H1 (cell line): ENCODE measurements around the gene CPA2. TPM values are rescaled to one million over a fixed set of nuclear protein-coding genes. Genes with fewer than 3 reads are reported as not detected.

Experiments used
- CTCF ChIA-PET: fragments of 300-600 bp; sonication (Branson Sonifier 250); formaldehyde crosslinking; loops from one replicate; lab custom pipeline; 2021; ENCODE audit not compliant: partially characterized antibody; lab: Charles Lee
- POLR2A ChIA-PET: fragments of 300-600 bp; sonication (Branson Sonifier 250); formaldehyde crosslinking; loops from one replicate; lab custom pipeline; 2021; ENCODE audit warnings: inconsistent platforms; ENCODE audit not compliant: partially characterized antibody; lab: Charles Lee
- DNase-seq, 2 experiments: peaks; one replicate each; pipeline versions ENCODE4 v3.0.0 to v3.0.0-alpha.2; 2010 to 2022; ENCODE audit warnings: low spot score in 2 of 2, low read depth in 1 of 2, mixed read lengths in 1 of 2
- FAIRE-seq: peaks from 2 replicates; lab custom pipeline; 2011; peaks lifted over from hg19 to GRCh38; lab: Jason Lieb, UNC
- H2AFZ ChIP-seq: 2 replicates; pipeline ENCODE4 v1.8.1; 2012; ENCODE audit warnings: low read length, inconsistent platforms
- H2AK5ac ChIP-seq: 2 replicates; pipeline ENCODE4 v1.6.1; 2013; ENCODE audit warnings: low read depth, low read length
- H2BK120ac ChIP-seq: replicated peaks from 2 replicates; pipeline ENCODE3; 2013; ENCODE audit warnings: low read depth, low read length, inconsistent platforms
- H2BK12ac ChIP-seq: 2 replicates; pipeline ENCODE4 v1.6.1; 2013; ENCODE audit warnings: low read depth, low read length
- H2BK15ac ChIP-seq: 2 replicates; pipeline ENCODE4 v1.6.1; 2013; ENCODE audit warnings: low read length
- H2BK20ac ChIP-seq: 2 replicates; pipeline ENCODE4 v1.6.1; 2013; ENCODE audit warnings: low read length
- H2BK5ac ChIP-seq: 2 replicates; pipeline ENCODE4 v1.6.1; 2013; ENCODE audit warnings: low read depth, low read length
- H3K14ac ChIP-seq: 2 replicates; pipeline ENCODE4 v1.6.1; 2013; ENCODE audit warnings: inconsistent platforms; ENCODE audit not compliant: insufficient read length
- H3K18ac ChIP-seq: 2 replicates; pipeline ENCODE4 v1.6.1; 2013; ENCODE audit warnings: low read length; ENCODE audit errors: extremely low read depth
- H3K23ac ChIP-seq: 2 replicates; pipeline ENCODE4 v1.6.1; 2013; ENCODE audit warnings: inconsistent platforms; ENCODE audit not compliant: insufficient read length
- H3K23me2 ChIP-seq: 2 replicates; pipeline ENCODE4 v1.6.1; 2013; ENCODE audit warnings: low read depth, low read length
- H3K27ac ChIP-seq: 2 replicates; pipeline ENCODE4 v1.6.1; 2011; ENCODE audit warnings: low read depth, low read length, inconsistent platforms
- H3K27me3 ChIP-seq, 4 experiments: replicated peaks in 1 of 4; 1 replicate in 1 of 4; 2 replicates in 3 of 4; pipeline versions ENCODE4 v1.6.1 to v1.8.1; 2011 to 2013; ENCODE audit warnings: low read length in 3 of 4, mild to moderate bottlenecking in 3 of 4, inconsistent platforms in 2 of 4, mixed read lengths in 2 of 4, moderate library complexity in 1 of 4; ENCODE audit not compliant: control insufficient read depth in 3 of 4, insufficient read depth in 3 of 4; ENCODE audit errors: extremely low read depth in 1 of 4
- H3K36me3 ChIP-seq, 4 experiments: 2 replicates each; pipeline versions ENCODE4 v1.6.1 to v1.8.1; 2011 to 2013; ENCODE audit warnings: mild to moderate bottlenecking in 4 of 4, low read length in 3 of 4, moderate library complexity in 2 of 4, control low read depth in 1 of 4, inconsistent platforms in 1 of 4; ENCODE audit not compliant: insufficient read depth in 4 of 4, control insufficient read depth in 2 of 4
- H3K4ac ChIP-seq: replicated peaks from 2 replicates; pipeline ENCODE3; 2013; ENCODE audit warnings: low read length, low read depth, mixed read lengths, inconsistent platforms; ENCODE audit not compliant: insufficient read length
- H3K4me1 ChIP-seq, 4 experiments: replicated peaks in 1 of 4; 1 replicate in 1 of 4; 2 replicates in 3 of 4; pipeline versions ENCODE4 v1.6.1 to v1.8.1; 2011 to 2013; ENCODE audit warnings: low read length in 3 of 4, inconsistent platforms in 2 of 4, mixed read lengths in 1 of 4; ENCODE audit not compliant: insufficient read depth in 4 of 4, control insufficient read depth in 3 of 4
- H3K4me2 ChIP-seq, 2 experiments: 2 replicates each; pipeline versions ENCODE4 v1.6.1 to v1.8.1; 2011 to 2013; ENCODE audit warnings: low read depth in 2 of 2, low read length in 2 of 2, control low read depth in 1 of 2, inconsistent platforms in 1 of 2, mild to moderate bottlenecking in 1 of 2; ENCODE audit not compliant: insufficient read depth in 1 of 2
- H3K4me3 ChIP-seq, 4 experiments: fragments of 200-600, 300-600 bp in 1 of 4; sonication (generic), shearing (Covaris generic), sonication (Bioruptor Twin) in 1 of 4; 2 replicates each; pipeline versions ENCODE4 v1.5.1 to v1.8.1; 2011 to 2016; ENCODE audit warnings: low read length in 4 of 4, low read depth in 3 of 4, control low read depth in 2 of 4, inconsistent platforms in 2 of 4, mild to moderate bottlenecking in 2 of 4, mixed read lengths in 1 of 4, moderate library complexity in 1 of 4; ENCODE audit not compliant: insufficient read depth in 2 of 4; ENCODE audit errors: extremely low read depth in 1 of 4
- H3K56ac ChIP-seq: replicated peaks from 2 replicates; pipeline ENCODE3; 2013; ENCODE audit warnings: low read depth, mild to moderate bottlenecking, mixed read lengths, low read length, inconsistent platforms; ENCODE audit not compliant: insufficient read length
- H3K79me1 ChIP-seq: 2 replicates; pipeline ENCODE4 v1.6.1; 2013; ENCODE audit warnings: low read depth, low read length, control low read depth
- H3K79me2 ChIP-seq, 2 experiments: 2 replicates each; pipeline versions ENCODE4 v1.6.1 to v1.8.1; 2012 to 2013; ENCODE audit warnings: low read length in 2 of 2, mild to moderate bottlenecking in 2 of 2, inconsistent platforms in 1 of 2; ENCODE audit not compliant: insufficient read depth in 2 of 2, control insufficient read depth in 1 of 2
- H3K9ac ChIP-seq, 4 experiments: replicated peaks in 1 of 4; 1 replicate in 1 of 4; 2 replicates in 3 of 4; pipeline versions ENCODE4 v1.6.1 to v1.8.1; 2011 to 2013; ENCODE audit warnings: low read depth in 3 of 4, low read length in 3 of 4, control low read depth in 2 of 4, mild to moderate bottlenecking in 2 of 4, moderate library complexity in 2 of 4, inconsistent platforms in 1 of 4; ENCODE audit errors: extremely low read depth in 1 of 4
- H3K9me3 ChIP-seq, 2 experiments: 2 replicates each; pipeline versions ENCODE4 v1.6.1 to v1.8.1; 2012 to 2013; ENCODE audit warnings: mild to moderate bottlenecking in 2 of 2, moderate library complexity in 2 of 2, control low read depth in 1 of 2, inconsistent platforms in 1 of 2, low read depth in 1 of 2, low read length in 1 of 2, mixed read lengths in 1 of 2; ENCODE audit not compliant: insufficient read depth in 2 of 2
- H4K20me1 ChIP-seq, 2 experiments: replicated peaks in 1 of 2; 2 replicates each; pipeline versions ENCODE3 to v1.8.1; 2011 to 2013; ENCODE audit warnings: inconsistent platforms in 2 of 2, low read length in 2 of 2, mild to moderate bottlenecking in 1 of 2; ENCODE audit not compliant: insufficient read depth in 2 of 2, control insufficient read depth in 1 of 2
- H4K5ac ChIP-seq: 2 replicates; pipeline ENCODE4 v1.6.1; 2013; ENCODE audit warnings: low read length, low read depth, mixed read lengths, inconsistent platforms; ENCODE audit not compliant: insufficient read length
- H4K8ac ChIP-seq: 2 replicates; pipeline ENCODE4 v1.8.0; 2013; ENCODE audit warnings: mild to moderate bottlenecking, moderate library complexity, low read length, inconsistent platforms; ENCODE audit not compliant: insufficient read depth; ENCODE audit errors: extremely low read depth
- H4K91ac ChIP-seq: replicated peaks from 2 replicates; pipeline ENCODE3; 2013; ENCODE audit warnings: low read length, mixed read lengths, inconsistent platforms; ENCODE audit not compliant: insufficient read length
- BRCA1 ChIP-seq: IDR thresholded peaks from 2 replicates; pipeline ENCODE4 v1.6.1; 2012; ENCODE audit warnings: low read depth, low read length, improper control_type of control experiment
- FOSL1 ChIP-seq: IDR thresholded peaks from 2 replicates; pipeline ENCODE4 v1.6.1; 2011; ENCODE audit warnings: mild to moderate bottlenecking, low read depth, low read length, moderate library complexity; ENCODE audit not compliant: insufficient read depth
- POLR2AphosphoS5 ChIP-seq: IDR thresholded peaks from 2 replicates; pipeline ENCODE4 v1.6.1; 2011; ENCODE audit warnings: low read depth, low read length
- POU5F1 ChIP-seq: IDR thresholded peaks from 2 replicates; pipeline ENCODE4 v1.6.1; 2011; ENCODE audit warnings: low read depth, mild to moderate bottlenecking, low read length, moderate library complexity
- whole genome bisulfite sequencing, 2 experiments: shearing (Covaris generic) in 1 of 2; methylation state at CpG; one replicate each; pipeline versions ENCODE4 v1.1.6 to v1.1.7; 2013 to 2015; ENCODE audit warnings: low lambda C conversion rate in 2 of 2, mixed read lengths in 2 of 2, inconsistent platforms in 1 of 2, low coverage in 1 of 2, missing lambda C conversion rate in 1 of 2; ENCODE audit not compliant: insufficient replicate concordance in 2 of 2, insufficient coverage in 1 of 2, insufficient read length in 1 of 2; ENCODE audit errors: extremely low coverage in 1 of 2, missing lambda C conversion rate in 1 of 2; 5-methylcytosine and 5-hydroxymethylcytosine counted together
- polyA plus RNA-seq, 7 experiments: library from polyadenylated mRNA; depleted of rRNA in 3 of 7; stranded (reverse) in 5 of 7; unstranded in 2 of 7; fragments of >200 nt in 5 of 7; fragments of 200-250 nt in 2 of 7; gene quantifications; 1 replicate in 5 of 7; 2 replicates in 1 of 7; 4 replicates in 1 of 7; pipeline versions ENCODE4 v1.2.1 to v1.2.3, GENCODE V29; 2011 to 2013; ENCODE audit warnings: missing spikeins in 2 of 7, mixed read lengths in 2 of 7
- total RNA-seq: library from RNA; stranded (reverse); fragmentation: NEBNext Ultra II Directional; extraction: Animal tissue kit (Norgen Biotek cat#: 25700); gene quantifications from 2 replicates; pipeline ENCODE4 v1.2.1, GENCODE V29; 2021

The CPA2 gene
- total and polyA plus RNA-seq, 2 of the 8 experiments (the other 6 are each of a cell fraction or from before 2014, with no cell fraction given) = 0.21 TPM; not detected in 1

GRCh38 chr7:130319541-130319940, 52.9 kb downstream of the CPA2 start:
- Histone ChIP-seq H3K18ac (no peak overlapping the region), H3K4me3 (no peak overlapping the region), H4K20me1 (no peaks in the 10 kb centered on the region), H3K23me2 (peaks cover 2% of the 10 kb centered on the region; the same call in 1 of the 2 replicates), H3K4me1 (peaks cover 0 to 4% (median 0%) of the 10 kb centered on the region in 4 experiments; a peak in 1 of 7 replicates), H2BK15ac (no peak overlapping the region), H3K23ac (no peak overlapping the region), H2BK5ac (no peak overlapping the region), H3K79me2 (no peaks in the 10 kb centered on the region), H2BK12ac (no peak overlapping the region), H2BK20ac (no peak overlapping the region), H4K5ac (no peak overlapping the region), H4K91ac (no peak overlapping the region), H3K4me2 (no peak overlapping the region), H3K9me3 (no peaks in the 10 kb centered on the region), H3K9ac (no peak overlapping the region), H3K4ac (no peak overlapping the region), H3K14ac (no peak overlapping the region), H2AFZ (no peak overlapping the region), H3K27ac (no peak overlapping the region), H3K79me1 (no peaks in the 10 kb centered on the region), H3K27me3 (no peaks in the 10 kb centered on the region), H2AK5ac (no peak overlapping the region), H2BK120ac (no peak overlapping the region), H3K36me3 (no peaks in the 10 kb centered on the region), H4K8ac (no peak overlapping the region), H3K56ac (no peak overlapping the region)
- ChIA-PET CTCF (no interaction called here), POLR2A (no interaction called here)
- DNase-seq = no peak
- TF ChIP-seq POU5F1 (no peak), POLR2AphosphoS5 (no peak), BRCA1 (no peak), FOSL1 (no peak)
- 91% methylated on average over 1 of the region's 1 CpG; no CpG with 5 or more reads in 1 of the 2 experiments for WGBS, 2 experiments
- FAIRE-seq = no peak
